ENCODE measurements around the gene ZBTB7C.

The ZBTB7C gene

GRCh38 chr18:48022531-48023329 lies 386.5 kb downstream of the ZBTB7C start:
- no peak for DNase-seq (ENCODE audit: low read depth, low spot score)

DNA sequence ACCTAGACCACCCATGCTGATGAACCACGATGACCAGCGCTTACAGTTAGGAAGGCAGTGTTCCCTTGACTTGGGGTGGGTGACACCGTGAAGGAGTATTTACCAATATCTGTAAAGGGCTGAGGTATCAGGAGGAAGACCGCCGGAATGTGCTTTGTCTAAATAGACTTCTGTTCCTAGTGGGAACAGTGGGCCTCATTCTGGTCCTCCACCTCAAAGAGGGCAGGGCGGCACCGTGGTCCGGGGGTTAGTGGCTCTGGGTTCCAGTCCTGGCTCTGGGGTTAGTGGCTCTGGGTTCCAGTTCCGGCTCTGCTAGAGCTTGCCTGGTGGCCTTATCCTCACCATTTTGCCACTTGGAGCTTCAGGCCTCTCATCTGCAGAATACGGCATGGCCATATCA lies 387.2 kb downstream of the ZBTB7C start:
- no peak for DNase-seq (ENCODE audit: low read depth, low spot score)

- no peak for DNase-seq (ENCODE audit: low read depth, low spot score)
These were observed 387.8 kb downstream of the ZBTB7C start for GRCh38 chr18:48021273-48021914.

- no peak for DNase-seq (ENCODE audit: low read depth, low spot score)
These were observed 388.6 kb downstream of the ZBTB7C start for GRCh38 chr18:48020337-48021250.

GRCh38 chr18:48019557-48020325 lies 389.4 kb downstream of the ZBTB7C start:
- DNase-seq (ENCODE audit: low read depth, low spot score): no peak

- DNase-seq (ENCODE audit: low read depth, low spot score): no peak
These were observed 390.3 kb downstream of the ZBTB7C start for GRCh38 chr18:48018851-48019250.

DNA sequence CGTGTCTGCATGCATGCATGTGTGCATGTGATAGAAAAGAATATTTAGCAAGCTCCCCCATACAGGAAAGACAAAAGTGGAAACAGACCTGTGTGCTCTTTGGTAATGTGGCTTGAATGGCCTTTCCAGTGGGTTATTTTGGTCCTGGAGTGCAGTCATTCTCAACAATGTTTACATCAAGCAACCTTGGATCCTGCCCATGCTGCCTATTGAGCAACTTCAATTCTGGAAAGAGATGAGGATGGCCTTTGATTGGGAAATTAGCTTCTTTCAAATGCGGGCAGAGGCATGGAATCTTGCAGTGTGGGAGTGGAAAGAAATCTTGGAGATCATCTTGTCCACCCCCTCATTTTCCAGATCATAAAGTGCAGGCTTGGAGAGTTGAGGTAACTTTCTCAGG lies 391.5 kb downstream of the ZBTB7C start:
- no peak for DNase-seq (ENCODE audit: low read depth, low spot score)

DNA sequence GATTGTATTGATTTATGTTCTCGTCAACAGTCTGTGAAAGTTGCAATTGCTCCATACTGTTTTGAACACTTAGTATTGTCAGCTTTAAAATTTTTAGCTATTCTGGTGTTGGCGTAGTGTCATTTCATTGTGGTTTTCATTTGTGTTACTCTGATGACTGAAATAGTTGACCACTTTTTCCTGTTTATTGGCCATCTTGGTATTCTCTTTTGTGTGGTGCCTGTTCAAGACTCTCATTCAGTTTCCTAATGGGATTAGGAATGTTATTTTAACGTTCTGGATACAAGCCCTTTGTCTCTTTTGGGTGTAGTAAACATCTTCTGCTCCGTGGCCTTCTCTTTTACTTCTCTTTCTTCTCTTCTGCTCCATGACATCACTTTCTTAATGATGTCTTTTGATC lies 396.0 kb downstream of the ZBTB7C start:
- DNase-seq (ENCODE audit: low read depth, low spot score): no peak

- DNase-seq (ENCODE audit: low read depth, low spot score): no peak
These were observed 397.2 kb downstream of the ZBTB7C start for GRCh38 chr18:48011926-48012465.

DNA sequence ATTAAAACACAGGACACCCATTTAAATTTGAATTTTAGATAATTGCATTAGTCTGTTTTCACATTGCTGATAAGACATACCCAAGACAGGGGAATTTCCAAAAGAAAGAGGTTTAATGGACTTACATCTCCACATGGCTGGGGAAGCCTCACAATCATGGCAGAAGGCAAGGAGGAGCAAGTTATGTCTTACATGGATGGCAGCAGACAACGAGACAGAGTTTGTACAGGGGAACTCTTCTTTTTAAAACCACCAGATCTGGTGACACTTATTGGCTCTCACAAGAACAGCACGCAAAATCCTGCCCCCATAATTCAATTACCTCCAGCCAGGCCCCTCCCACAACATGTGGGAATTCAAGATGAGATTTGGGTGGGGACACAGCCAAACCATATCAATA lies 398.9 kb downstream of the ZBTB7C start:
- DNase-seq (ENCODE audit: low read depth, low spot score): no peak

DNA sequence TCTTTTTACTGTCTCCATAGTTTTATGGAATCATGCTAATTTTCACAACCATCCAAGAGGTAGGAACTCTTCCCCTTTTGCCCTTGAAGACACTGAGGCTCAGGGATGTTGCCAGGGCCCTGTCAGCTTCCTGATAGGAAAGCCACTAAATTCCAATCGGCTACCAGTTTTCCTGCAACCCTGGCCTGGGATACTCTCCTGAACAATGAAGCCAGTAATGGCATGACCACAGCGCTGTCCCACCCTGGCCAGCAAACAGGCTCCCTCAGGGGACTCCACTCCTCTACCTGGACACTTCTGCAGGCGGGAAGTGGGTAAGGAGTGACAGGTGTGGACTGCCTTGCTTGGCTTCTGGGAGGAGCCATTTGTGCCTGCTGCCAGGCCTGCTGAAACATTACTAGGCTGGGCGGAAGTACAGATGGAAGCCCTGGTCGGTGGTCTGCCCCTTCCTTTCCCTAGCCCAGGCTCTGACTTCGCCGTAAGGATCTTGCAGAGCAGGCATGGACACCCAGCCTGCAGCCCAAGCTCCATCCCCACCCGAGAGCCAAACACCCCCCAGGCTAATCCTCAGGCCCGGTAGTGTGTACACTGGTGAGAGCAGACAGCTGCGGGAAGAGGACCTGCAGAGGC lies 400.0 kb downstream of the ZBTB7C start:
- DNase-seq (ENCODE audit: low read depth, low spot score): no peak

DNA sequence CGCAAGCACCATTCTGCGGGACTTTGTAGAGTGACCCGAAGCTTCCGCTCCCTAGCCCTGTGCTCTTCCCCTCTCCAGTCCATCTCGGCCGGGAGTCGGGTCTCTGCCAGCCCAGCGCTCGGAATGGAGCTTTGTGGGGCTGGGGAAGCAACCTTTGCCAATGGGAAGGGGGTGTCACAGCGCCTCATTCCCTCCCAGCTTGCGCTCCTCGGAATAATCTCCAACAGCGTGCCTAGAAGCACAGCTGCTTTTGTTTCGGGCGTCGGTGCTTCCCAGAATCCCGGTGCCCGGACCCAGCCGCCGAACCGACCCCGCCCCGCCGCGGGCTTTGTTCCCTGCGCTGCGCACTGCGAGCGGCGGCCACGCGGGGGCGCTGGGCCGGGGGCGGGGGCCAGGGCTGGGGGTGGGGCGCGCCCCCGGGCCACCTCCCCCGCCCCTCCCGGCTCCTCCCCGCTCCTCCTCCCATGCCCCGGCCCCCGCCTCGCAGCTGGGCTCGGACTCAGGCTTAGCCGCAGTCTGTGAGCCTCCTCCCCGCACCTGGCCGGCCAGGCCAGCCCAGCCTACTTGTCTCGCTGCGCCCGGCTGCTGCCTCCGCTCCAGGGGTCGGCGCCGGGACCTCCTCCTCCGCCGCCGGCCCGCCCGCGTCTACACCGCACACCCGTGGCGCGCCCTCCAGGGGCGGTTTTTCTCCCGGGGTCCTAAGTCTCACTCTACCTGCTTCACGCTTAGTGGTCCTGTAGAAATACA lies 401.1 kb downstream of the ZBTB7C start:
- DNase-seq (ENCODE audit: low read depth, low spot score): no peak

- DNase-seq (ENCODE audit: low read depth, low spot score): no peak
These were observed 401.8 kb downstream of the ZBTB7C start for GRCh38 chr18:48007381-48007780.

DNA sequence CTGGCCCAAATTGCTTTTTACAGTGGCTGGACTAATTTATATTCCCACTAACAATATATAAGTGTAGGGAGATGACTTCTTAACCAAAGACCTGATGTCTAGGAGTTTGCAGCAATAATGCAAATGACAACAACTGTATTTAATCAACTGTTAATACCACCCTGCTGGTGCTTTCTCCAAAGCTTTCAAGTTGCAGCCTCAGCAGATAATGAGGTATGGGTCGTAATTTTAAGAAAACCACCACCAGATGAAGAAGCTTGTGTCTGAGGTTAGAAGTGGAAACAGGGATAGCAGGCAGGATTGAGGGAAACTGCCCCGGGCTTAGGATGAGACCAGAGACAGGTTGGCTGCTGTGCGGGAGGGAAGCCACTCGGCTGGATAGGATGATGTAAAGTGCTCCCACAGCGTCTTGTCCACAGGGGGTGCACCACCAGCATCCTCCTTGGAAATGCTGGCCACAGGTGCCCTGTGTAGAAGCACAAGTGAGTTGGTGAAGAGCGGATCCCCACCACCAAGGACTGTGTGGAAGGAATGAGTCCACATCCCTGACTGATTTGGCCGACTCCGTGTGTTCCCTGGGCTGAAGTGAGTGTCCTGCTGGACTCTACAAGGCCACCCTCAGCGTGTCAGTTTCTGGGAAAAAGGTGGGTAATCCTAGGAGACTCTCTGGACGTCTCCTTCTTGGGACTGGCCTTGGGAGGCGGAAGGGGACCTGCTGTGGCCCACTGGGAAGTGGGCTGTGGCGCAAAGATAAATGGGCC lies 402.6 kb downstream of the ZBTB7C start:
- DNase-seq (ENCODE audit: low read depth, low spot score): no peak

DNA sequence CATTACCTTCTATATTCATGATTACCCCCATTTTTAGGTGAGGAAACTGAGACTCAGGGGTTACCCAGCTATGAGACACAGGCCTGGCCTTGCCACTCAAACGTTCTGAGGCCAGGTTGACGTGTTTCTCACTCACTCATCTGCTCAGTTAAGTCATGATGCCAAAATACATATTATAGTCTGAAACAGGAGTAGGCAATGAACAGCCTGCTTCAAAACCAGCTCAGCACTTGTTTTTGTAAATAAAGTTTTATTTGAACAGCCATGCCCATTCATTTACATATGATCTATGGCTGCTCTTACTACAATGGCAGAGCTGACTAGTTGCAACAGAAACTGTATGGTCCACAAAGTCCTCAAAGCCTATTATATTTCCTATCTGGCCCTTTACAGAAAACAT lies 404.6 kb downstream of the ZBTB7C start:
- no peak for DNase-seq (ENCODE audit: low read depth, low spot score)

GRCh38 chr18:48003426-48004349 lies 405.5 kb downstream of the ZBTB7C start:
- DNase-seq (ENCODE audit: low read depth, low spot score): no peak

- DNase-seq (ENCODE audit: low read depth, low spot score): no peak
These were observed 406.2 kb downstream of the ZBTB7C start for GRCh38 chr18:48002933-48003365.

- no peak for DNase-seq (ENCODE audit: low read depth, low spot score)
These were observed 408.5 kb downstream of the ZBTB7C start for GRCh38 chr18:48000701-48001100.

Measured in activated naive CD8-positive, alpha-beta T cell treated with anti-CD3 and anti-CD28 coated beads, Interleukin-2, amount 50 U/mL, for 16 hours (primary cell).